Loucy (cell line): ENCODE data around the gene EXOSC7.

Source experiments
- EZH2phosphoT487 ChIP-seq: fragments of 200-600 bp; IDR thresholded peaks from 2 replicates; pipeline ENCODE4 v1.6.1; 2018; ENCODE audit warnings: antibody characterized with exemption, mild to moderate bottlenecking, moderate library complexity, borderline replicate concordance
- TF ChIP-seq, protein P1 (sequence below): fragments of 200-600 bp; sonication (generic); conservative IDR thresholded peaks from 2 replicates; pipeline ENCODE4 v1.5.1; 2014; ENCODE audit warnings: mild to moderate bottlenecking, antibody characterized with exemption, low read length

DNA sequence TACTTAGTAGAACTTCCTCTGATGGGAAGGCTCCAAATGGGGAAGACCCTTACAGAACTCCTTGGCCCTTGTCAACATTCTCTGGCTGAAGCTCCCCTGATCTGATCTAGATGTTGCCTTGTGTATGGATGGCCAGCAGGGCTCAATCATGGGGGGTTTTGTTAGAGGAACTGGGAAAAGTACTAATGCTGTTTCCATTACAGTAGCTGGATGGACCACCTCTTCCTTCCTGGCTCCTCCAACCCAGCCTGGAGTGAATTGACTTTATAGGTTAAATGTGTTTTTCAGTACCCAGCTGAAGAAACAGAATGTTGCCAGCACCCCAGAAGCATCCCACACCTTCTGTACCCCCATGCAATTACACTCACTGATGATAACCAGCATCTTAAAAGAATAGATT lies 27.4 kb downstream of the EXOSC7 start:
- TF ChIP-seq, protein P1, sequence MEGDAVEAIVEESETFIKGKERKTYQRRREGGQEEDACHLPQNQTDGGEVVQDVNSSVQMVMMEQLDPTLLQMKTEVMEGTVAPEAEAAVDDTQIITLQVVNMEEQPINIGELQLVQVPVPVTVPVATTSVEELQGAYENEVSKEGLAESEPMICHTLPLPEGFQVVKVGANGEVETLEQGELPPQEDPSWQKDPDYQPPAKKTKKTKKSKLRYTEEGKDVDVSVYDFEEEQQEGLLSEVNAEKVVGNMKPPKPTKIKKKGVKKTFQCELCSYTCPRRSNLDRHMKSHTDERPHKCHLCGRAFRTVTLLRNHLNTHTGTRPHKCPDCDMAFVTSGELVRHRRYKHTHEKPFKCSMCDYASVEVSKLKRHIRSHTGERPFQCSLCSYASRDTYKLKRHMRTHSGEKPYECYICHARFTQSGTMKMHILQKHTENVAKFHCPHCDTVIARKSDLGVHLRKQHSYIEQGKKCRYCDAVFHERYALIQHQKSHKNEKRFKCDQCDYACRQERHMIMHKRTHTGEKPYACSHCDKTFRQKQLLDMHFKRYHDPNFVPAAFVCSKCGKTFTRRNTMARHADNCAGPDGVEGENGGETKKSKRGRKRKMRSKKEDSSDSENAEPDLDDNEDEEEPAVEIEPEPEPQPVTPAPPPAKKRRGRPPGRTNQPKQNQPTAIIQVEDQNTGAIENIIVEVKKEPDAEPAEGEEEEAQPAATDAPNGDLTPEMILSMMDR, result no peak
- no peak for TF ChIP-seq EZH2phosphoT487
